Uterus (tissue), 2 donors: ENCODE data around the gene SLC25A48.

Source experiments
- POLR2A ChIP-seq, 2 donors: fragments of 450-650 bp; IDR thresholded peaks; one replicate each; pipeline ENCODE4 v1.6.1; 2016; ENCODE audit warnings: antibody characterized with exemption in 2 of 2, mild to moderate bottlenecking in 1 of 2, moderate library complexity in 1 of 2
- TF ChIP-seq, protein P1 (sequence below), 4 experiments: fragments of 200-600 bp in 2 of 4; fragments of 450-650 bp in 2 of 4; sonication (generic) in 2 of 4; IDR thresholded peaks; one replicate each; pipeline ENCODE4 v1.5.1; 2016 to 2019; ENCODE audit warnings: antibody characterized with exemption in 4 of 4, mild to moderate bottlenecking in 2 of 4, moderate library complexity in 1 of 4

- TF ChIP-seq, protein P1, sequence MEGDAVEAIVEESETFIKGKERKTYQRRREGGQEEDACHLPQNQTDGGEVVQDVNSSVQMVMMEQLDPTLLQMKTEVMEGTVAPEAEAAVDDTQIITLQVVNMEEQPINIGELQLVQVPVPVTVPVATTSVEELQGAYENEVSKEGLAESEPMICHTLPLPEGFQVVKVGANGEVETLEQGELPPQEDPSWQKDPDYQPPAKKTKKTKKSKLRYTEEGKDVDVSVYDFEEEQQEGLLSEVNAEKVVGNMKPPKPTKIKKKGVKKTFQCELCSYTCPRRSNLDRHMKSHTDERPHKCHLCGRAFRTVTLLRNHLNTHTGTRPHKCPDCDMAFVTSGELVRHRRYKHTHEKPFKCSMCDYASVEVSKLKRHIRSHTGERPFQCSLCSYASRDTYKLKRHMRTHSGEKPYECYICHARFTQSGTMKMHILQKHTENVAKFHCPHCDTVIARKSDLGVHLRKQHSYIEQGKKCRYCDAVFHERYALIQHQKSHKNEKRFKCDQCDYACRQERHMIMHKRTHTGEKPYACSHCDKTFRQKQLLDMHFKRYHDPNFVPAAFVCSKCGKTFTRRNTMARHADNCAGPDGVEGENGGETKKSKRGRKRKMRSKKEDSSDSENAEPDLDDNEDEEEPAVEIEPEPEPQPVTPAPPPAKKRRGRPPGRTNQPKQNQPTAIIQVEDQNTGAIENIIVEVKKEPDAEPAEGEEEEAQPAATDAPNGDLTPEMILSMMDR (IDR thresholded peaks at IDR 0.05) = no peak
- TF ChIP-seq POLR2A (IDR thresholded peaks at IDR 0.05) = no peak
These were observed 24.1 kb upstream of the SLC25A48 start for GRCh38 chr5:135810188-135810943.
